ENCODE results near the gene RMND5A.

The RMND5A gene

GRCh38 chr2:86769838-86770237 is 49.7 kb downstream of the RMND5A start:
- DNase-seq, result no peak

GRCh38 chr2:86770816-86771301 is 50.8 kb downstream of the RMND5A start:
- DNase-seq, result no peak

GRCh38 chr2:86772611-86773010 is 52.5 kb downstream of the RMND5A start:
- no peak for DNase-seq

- DNase-seq, result no peak
Measured at GRCh38 chr2:86774862-86775261, 54.8 kb downstream of the RMND5A start.

GRCh38 chr2:86775338-86775737 is 55.2 kb downstream of the RMND5A start:
- DNase-seq, result no peak

- DNase-seq, result no peak
Measured at GRCh38 chr2:86776532-86776931, 56.4 kb downstream of the RMND5A start.

GRCh38 chr2:86778957-86779356 is 58.9 kb downstream of the RMND5A start:
- no peak for DNase-seq

GRCh38 chr2:86779971-86780370 is 59.9 kb downstream of the RMND5A start:
- no peak for DNase-seq

- DNase-seq, result no peak
Measured at GRCh38 chr2:86781363-86781762, 61.3 kb downstream of the RMND5A start.

GRCh38 chr2:86782748-86783147 is 62.7 kb downstream of the RMND5A start:
- DNase-seq, result no peak

- DNase-seq, result no peak
Measured at GRCh38 chr2:86783615-86784339, 63.7 kb downstream of the RMND5A start.

- no peak for DNase-seq
Measured at GRCh38 chr2:86785456-86785855, 65.4 kb downstream of the RMND5A start.

GRCh38 chr2:86786001-86786536 is 66.0 kb downstream of the RMND5A start:
- DNase-seq, result no peak

GRCh38 chr2:86787736-86788135 is 67.6 kb downstream of the RMND5A start:
- DNase-seq, result no peak

GRCh38 chr2:86788165-86788564 is 68.1 kb downstream of the RMND5A start:
- no peak for DNase-seq

- no peak for DNase-seq
Measured at GRCh38 chr2:86788881-86789686, 69.0 kb downstream of the RMND5A start.

- DNase-seq, result no peak
Measured at GRCh38 chr2:86789687-86790133, 69.6 kb downstream of the RMND5A start.

GRCh38 chr2:86790134-86790675 is 70.1 kb downstream of the RMND5A start:
- DNase-seq, result no peak

GRCh38 chr2:86790676-86791572 is 70.8 kb downstream of the RMND5A start, which contains the start of gene CD8A:
Gene CD8A, minus strand, starts transcription at chr2:86790913. Its CDS starts 88 bp downstream, at chr2:86790825.
- no peak for DNase-seq

- no peak for DNase-seq
Measured at GRCh38 chr2:86791573-86791972, 71.5 kb downstream of the RMND5A start.

GRCh38 chr2:86793752-86794151 is 73.7 kb downstream of the RMND5A start:
- DNase-seq, result no peak

- no peak for DNase-seq
Measured at GRCh38 chr2:86794861-86795260, 74.8 kb downstream of the RMND5A start.
